Neural cell (in vitro differentiated cells): ENCODE results near the gene DST. TPM values are rescaled to one million over a fixed set of nuclear protein-coding genes. Genes with fewer than 3 reads are reported as not detected.

Experiments
- H2AFZ ChIP-seq: fragments of 200-600, 300-800 bp; sonication (generic), shearing (Covaris generic); 2 replicates; pipeline ENCODE4 v1.6.0; 2014; ENCODE audit warnings: low read depth, mild to moderate bottlenecking, antibody characterized with exemption, low read length, moderate library complexity
- H3F3A ChIP-seq: fragments of 200-600 bp; shearing (Covaris generic); 2 replicates; pipeline ENCODE4 v1.6.1; 2016; ENCODE audit warnings: mild to moderate bottlenecking, moderate library complexity, mixed read lengths, antibody characterized with exemption, low read length; ENCODE audit not compliant: insufficient read depth, poor library complexity, severe bottlenecking
- H3K27ac ChIP-seq: fragments of 200-600, 300-800 bp; sonication (generic), shearing (Covaris generic); 2 replicates; pipeline ENCODE4 v1.5.1; 2014; ENCODE audit warnings: mild to moderate bottlenecking, low read length, moderate library complexity
- H3K27me3 ChIP-seq: fragments of 300-800, 200-600 bp; sonication (generic), shearing (Covaris generic); 2 replicates; pipeline ENCODE4 v1.6.0; 2014; ENCODE audit warnings: mild to moderate bottlenecking, low read depth, low read length, moderate library complexity; ENCODE audit not compliant: insufficient read depth
- H3K36me3 ChIP-seq: fragments of 300-800, 200-600 bp; sonication (generic), shearing (Covaris generic); 2 replicates; pipeline ENCODE4 v1.5.1; 2014; ENCODE audit warnings: mild to moderate bottlenecking, antibody characterized with exemption, low read length, moderate library complexity; ENCODE audit not compliant: insufficient read depth
- H3K4me2 ChIP-seq: fragments of 300-800, 200-600 bp; sonication (generic), shearing (Covaris generic); 2 replicates; pipeline ENCODE4 v1.6.0; 2014; ENCODE audit warnings: mild to moderate bottlenecking, low read length
- H3K4me3 ChIP-seq: fragments of 300-800, 200-600 bp; sonication (generic), shearing (Covaris generic); 2 replicates; pipeline ENCODE4 v1.5.1; 2014; ENCODE audit warnings: mild to moderate bottlenecking, low read length, moderate library complexity
- H3K79me2 ChIP-seq: fragments of 200-600 bp; shearing (Covaris generic); replicated peaks from 2 replicates; pipeline ENCODE4 v1.6.0; 2014; ENCODE audit warnings: mild to moderate bottlenecking, low read length, moderate library complexity; ENCODE audit not compliant: insufficient read depth
- H3K9ac ChIP-seq: fragments of 300-800, 200-600 bp; sonication (generic), shearing (Covaris generic); 2 replicates; pipeline ENCODE4 v1.6.1; 2016; ENCODE audit warnings: mild to moderate bottlenecking, low read length, mixed read lengths
- H3K9me2 ChIP-seq: fragments of 200-600 bp; shearing (Covaris generic); 2 replicates; pipeline ENCODE4 v1.6.1; 2016; ENCODE audit warnings: mild to moderate bottlenecking, low read length, mixed read lengths; ENCODE audit not compliant: insufficient read depth
- H3K9me3 ChIP-seq: fragments of 200-600, 300-800 bp; sonication (generic), shearing (Covaris generic); 2 replicates; pipeline ENCODE4 v1.6.1; 2016; ENCODE audit warnings: mild to moderate bottlenecking, mixed run types, low read length, moderate library complexity, mixed read lengths
- H4K20me1 ChIP-seq: fragments of 200-600 bp; shearing (Covaris generic); 2 replicates; pipeline ENCODE4 v1.6.1; 2016; ENCODE audit warnings: mild to moderate bottlenecking, mixed run types; ENCODE audit not compliant: insufficient read depth
- CTCF ChIP-seq: fragments of 450-650 bp; IDR thresholded peaks from 2 replicates; pipeline ENCODE4 v1.5.1; 2014; ENCODE audit warnings: antibody characterized with exemption, mild to moderate bottlenecking, moderate library complexity; ENCODE audit not compliant: poor library complexity, severe bottlenecking
- EP300 ChIP-seq: fragments of 450-650 bp; conservative IDR thresholded peaks from 2 replicates; pipeline ENCODE4 v1.6.1; 2014; ENCODE audit warnings: antibody characterized with exemption, mild to moderate bottlenecking, moderate library complexity; ENCODE audit not compliant: poor library complexity, severe bottlenecking
- EZH2 ChIP-seq: fragments of 200-600, 300-800 bp; shearing (Covaris generic), sonication (generic); IDR thresholded peaks from 2 replicates; pipeline ENCODE4 v1.6.1; 2014; ENCODE audit warnings: antibody characterized with exemption, low read length, borderline replicate concordance, mild to moderate bottlenecking; ENCODE audit not compliant: insufficient read depth, poor library complexity, severe bottlenecking
- MXI1 ChIP-seq: fragments of 450-650 bp; conservative IDR thresholded peaks from 2 replicates; pipeline ENCODE4 v1.6.1; 2014; ENCODE audit warnings: antibody characterized with exemption, mild to moderate bottlenecking; ENCODE audit not compliant: poor library complexity, severe bottlenecking
- POLR2AphosphoS5 ChIP-seq: IDR thresholded peaks from 2 replicates; pipeline ENCODE4 v1.6.1; 2012
- RAD21 ChIP-seq: fragments of 450-650 bp; conservative IDR thresholded peaks from 2 replicates; pipeline ENCODE4 v1.6.1; 2014; ENCODE audit warnings: antibody characterized with exemption, mild to moderate bottlenecking, moderate library complexity
- REST ChIP-seq: IDR thresholded peaks from 2 replicates; pipeline ENCODE4 v1.6.1; 2012; ENCODE audit warnings: borderline replicate concordance
- SMC3 ChIP-seq: fragments of 450-650 bp; conservative IDR thresholded peaks from 2 replicates; pipeline ENCODE4 v1.6.1; 2014; ENCODE audit warnings: antibody characterized with exemption, mild to moderate bottlenecking, moderate library complexity; ENCODE audit not compliant: poor library complexity
- TAF1 ChIP-seq: IDR thresholded peaks from 2 replicates; pipeline ENCODE4 v1.6.1; 2012; ENCODE audit warnings: low read depth
- polyA plus RNA-seq: library from polyadenylated mRNA; depleted of rRNA; stranded (reverse); fragments of >200 nt; gene quantifications from 2 replicates; pipeline ENCODE4 v1.2.3, GENCODE V29; 2014

DST gene
- polyA plus RNA-seq, 1 donor from 2014 or later, result 118 TPM

DNA sequence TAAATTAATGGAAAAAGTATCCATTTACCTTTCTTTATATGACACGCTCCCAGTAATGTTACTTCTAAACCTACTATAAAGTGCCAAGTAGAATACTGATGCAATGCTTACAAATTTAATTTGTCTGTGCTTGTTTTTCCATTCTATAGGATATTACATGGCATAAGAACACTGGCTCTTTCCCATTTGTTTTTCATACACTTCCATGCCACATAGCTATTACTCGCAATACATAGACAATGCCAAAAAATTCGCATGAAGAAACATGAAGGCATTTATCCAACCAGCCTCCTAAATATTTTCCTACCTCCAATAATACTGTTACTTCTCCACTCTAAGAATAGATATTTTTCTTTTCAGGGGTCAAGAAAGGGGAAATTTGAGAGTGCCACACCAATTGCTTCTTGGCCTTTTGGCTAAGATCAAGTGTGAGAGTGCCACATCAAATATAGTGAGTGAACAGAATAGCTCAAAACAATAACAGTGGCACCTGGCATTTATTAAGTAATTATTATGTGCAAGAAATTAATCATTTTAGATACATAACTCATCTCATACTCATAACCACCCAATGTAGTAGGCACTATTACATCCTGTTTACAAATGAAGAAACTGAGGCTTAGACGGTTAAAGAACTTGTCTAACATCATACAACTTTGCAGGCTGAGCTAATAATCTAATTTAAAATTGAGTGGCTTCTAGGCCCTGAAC, 845 bp upstream of the DST start:
- Histone ChIP-seq H3F3A (no peaks in the 10 kb centered on the region), H3K9ac (no peak overlapping the region), H3K36me3 (peaks cover 16% of the 10 kb centered on the region), H3K9me3 (no peaks in the 10 kb centered on the region), H3K9me2 (no peaks in the 10 kb centered on the region), H3K4me3 (no peak overlapping the region), H2AFZ (no peak overlapping the region), H3K27ac (no peak overlapping the region), H3K79me2 (no peaks in the 10 kb centered on the region), H3K27me3 (no peaks in the 10 kb centered on the region), H4K20me1 (no peaks in the 10 kb centered on the region), H3K4me2 (no peak overlapping the region)
- TF ChIP-seq EP300, result no peak
- TF ChIP-seq EZH2, result no peak
- TF ChIP-seq RAD21, result no peak
- no peak for TF ChIP-seq CTCF
- TF ChIP-seq REST, result no peak

GRCh38 chr6:56640374-56640773, 2.3 kb downstream of the DST start:
- Histone ChIP-seq H3K9me3 (no peaks in the 10 kb centered on the region), H2AFZ (no peak overlapping the region), H3K36me3 (peaks cover 7% of the 10 kb centered on the region), H3F3A (no peaks in the 10 kb centered on the region), H3K4me2 (no peak overlapping the region), H3K27ac (no peak overlapping the region), H3K79me2 (no peaks in the 10 kb centered on the region), H3K9ac (no peak overlapping the region), H3K27me3 (no peaks in the 10 kb centered on the region), H3K9me2 (no peaks in the 10 kb centered on the region), H3K4me3 (no peak overlapping the region), H4K20me1 (no peaks in the 10 kb centered on the region)
- TF ChIP-seq MXI1, result no peak
- no peak for TF ChIP-seq SMC3
- no peak for TF ChIP-seq EZH2
- no peak for TF ChIP-seq CTCF
- no peak for TF ChIP-seq EP300
- no peak for TF ChIP-seq REST
- no peak for TF ChIP-seq RAD21
- no peak for TF ChIP-seq TAF1
- TF ChIP-seq POLR2AphosphoS5, result no peak
